ENCODE measurements around the gene BANK1. TPM values are rescaled to one million over a fixed set of nuclear protein-coding genes. Genes with fewer than 3 reads are reported as not detected.

BANK1 gene
- total RNA-seq, 1 experiment from 2014 or later, result 3.3 TPM

- ChIA-PET POLR2A (no interaction called here), CTCF (no interaction called here)
- Histone ChIP-seq H3K9me3 (ENCODE audit: control insufficient read depth, insufficient read depth, low read depth, low read length) (no peaks in the 10 kb centered on the region), H3K27ac (ENCODE audit: low read length) (no peak overlapping the region), H3K4me1 (ENCODE audit: control insufficient read depth, insufficient read depth, low read length) (no peaks in the 10 kb centered on the region), H3K4me3 (ENCODE audit: low read depth in 2 of 2, low read length in 2 of 2) (no peak overlapping the region), H3K27me3 (ENCODE audit: control insufficient read depth, insufficient read depth, low read length) (no peaks in the 10 kb centered on the region), H3K36me3 (ENCODE audit: control insufficient read depth, insufficient read depth, low read length) (no peaks in the 10 kb centered on the region)
- no TSS peak for BruUV-seq (replicated peaks)
- no peak for DNase-seq (ENCODE audit: low read depth, low spot score)
- ATAC-seq, result no peak
- in situ Hi-C loops (cut with HindIII; ENCODE audit: low pct_unique_long_range_greater_than_20kb, low sequenced_read_pairs), result no loop called here
- TF ChIP-seq CTCF (IDR thresholded peaks at IDR 0.05), result no peak
- TF ChIP-seq POLR2AphosphoS5 (IDR thresholded peaks at IDR 0.05; ENCODE audit: low read depth, low read length), result no peak
- no peak for TF ChIP-seq REST (IDR thresholded peaks at IDR 0.05; ENCODE audit: insufficient read depth in 1 of 2, low read depth in 2 of 2, low read length in 1 of 2)
- TF ChIP-seq SIN3A (IDR thresholded peaks at IDR 0.05; ENCODE audit: borderline replicate concordance, insufficient read depth, low read depth, low read length), result no peak
- no peak for TF ChIP-seq TCF7L2 (IDR thresholded peaks at IDR 0.05; ENCODE audit: low read depth, low read length)
- intact Hi-C loops (cut with micrococcal nuclease; ENCODE audit: unreplicated experiment), result no loop called here
Measured at GRCh38 chr4:101855239-101855638, 64.7 kb downstream of the BANK1 start.

- BruUV-seq (replicated peaks), result no TSS peak
- Histone ChIP-seq H3K4me1 (ENCODE audit: control insufficient read depth, insufficient read depth, low read length) (no peaks in the 10 kb centered on the region), H3K4me3 (ENCODE audit: low read depth in 2 of 2, low read length in 2 of 2) (no peak overlapping the region), H3K27ac (ENCODE audit: low read length) (no peak overlapping the region), H3K36me3 (ENCODE audit: control insufficient read depth, insufficient read depth, low read length) (no peaks in the 10 kb centered on the region), H3K9me3 (ENCODE audit: control insufficient read depth, insufficient read depth, low read depth, low read length) (no peaks in the 10 kb centered on the region), H3K27me3 (ENCODE audit: control insufficient read depth, insufficient read depth, low read length) (no peaks in the 10 kb centered on the region)
- intact Hi-C loops (cut with micrococcal nuclease; ENCODE audit: unreplicated experiment), result no loop called here
- ChIA-PET POLR2A (no interaction called here), CTCF (no interaction called here)
- in situ Hi-C loops (cut with HindIII; ENCODE audit: low pct_unique_long_range_greater_than_20kb, low sequenced_read_pairs), result no loop called here
- no peak for ATAC-seq
- DNase-seq (ENCODE audit: low read depth, low spot score), result no peak
- TF ChIP-seq TCF7L2 (IDR thresholded peaks at IDR 0.05; ENCODE audit: low read depth, low read length) (no peak), CTCF (IDR thresholded peaks at IDR 0.05) (no peak), SIN3A (IDR thresholded peaks at IDR 0.05; ENCODE audit: borderline replicate concordance, insufficient read depth, low read depth, low read length) (no peak), REST (IDR thresholded peaks at IDR 0.05; ENCODE audit: insufficient read depth in 1 of 2, low read depth in 2 of 2, low read length in 1 of 2) (no peak), POLR2AphosphoS5 (IDR thresholded peaks at IDR 0.05; ENCODE audit: low read depth, low read length) (no peak)
Measured at GRCh38 chr4:101856149-101856548, 65.6 kb downstream of the BANK1 start.

Data from Panc1 (cell line).